GM21367 (cell line): ENCODE results near the gene PRKN.
"Not testable (repeated sequence)": the region's sequence is repeated elsewhere in the genome, so short reads cannot be mapped to it uniquely, and the experiment has no call there.

Experiments used
- ATAC-seq: cut with Tn5 transposase; IDR thresholded peaks from one replicate; pipeline ENCODE4 v1.9.1; 2021; ENCODE audit not compliant: unreplicated experiment

Gene PRKN

DNA sequence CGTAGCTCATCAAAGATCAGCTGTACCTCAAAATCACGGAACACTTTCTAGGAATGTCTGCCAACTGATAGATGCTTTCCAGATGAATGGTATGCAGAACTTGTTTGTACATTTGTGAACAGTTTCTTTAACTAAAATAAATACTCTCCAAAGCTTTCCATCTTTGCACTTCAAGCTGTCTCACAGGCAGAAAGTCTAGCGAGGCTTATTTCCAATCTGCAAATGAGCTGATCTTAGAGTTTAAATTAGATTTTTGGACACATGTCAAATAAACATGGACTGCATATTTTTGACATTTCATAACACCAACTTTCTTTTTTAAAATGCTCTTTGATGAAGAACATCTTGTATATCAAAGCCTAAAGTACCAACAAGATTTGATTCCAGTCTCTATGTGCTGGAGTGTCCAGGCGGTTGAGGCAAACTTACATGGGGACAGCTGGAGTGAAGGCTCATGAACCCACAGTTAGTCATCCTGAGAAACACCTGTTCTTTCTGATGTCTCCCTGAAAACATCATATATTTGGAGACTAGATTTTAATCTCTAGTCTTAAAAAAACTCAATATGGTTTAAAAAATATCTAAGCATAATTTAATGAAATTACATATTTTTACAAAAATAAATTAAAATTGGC, 1185.1 kb downstream of the PRKN start:
- ATAC-seq = no peak

DNA sequence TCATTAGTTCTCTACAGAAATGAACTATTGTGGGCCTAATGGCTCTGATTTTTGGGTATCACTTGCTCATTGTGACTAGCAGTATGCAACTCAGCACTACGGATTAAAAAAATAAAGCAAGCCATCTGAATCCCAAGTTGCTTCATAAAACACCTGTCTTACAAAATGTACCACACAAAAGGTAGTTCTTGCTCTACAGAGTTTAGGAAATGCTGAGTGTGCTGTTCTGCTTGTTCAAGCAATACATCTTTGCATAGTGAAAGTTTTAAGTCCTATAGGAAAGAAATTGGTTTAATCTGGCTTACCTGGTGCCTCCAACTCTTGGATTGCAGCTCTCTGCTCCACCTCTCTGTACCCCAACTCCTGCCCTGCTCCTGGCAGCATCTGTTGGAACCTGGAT, 1187.0 kb downstream of the PRKN start:
- no peak for ATAC-seq

DNA sequence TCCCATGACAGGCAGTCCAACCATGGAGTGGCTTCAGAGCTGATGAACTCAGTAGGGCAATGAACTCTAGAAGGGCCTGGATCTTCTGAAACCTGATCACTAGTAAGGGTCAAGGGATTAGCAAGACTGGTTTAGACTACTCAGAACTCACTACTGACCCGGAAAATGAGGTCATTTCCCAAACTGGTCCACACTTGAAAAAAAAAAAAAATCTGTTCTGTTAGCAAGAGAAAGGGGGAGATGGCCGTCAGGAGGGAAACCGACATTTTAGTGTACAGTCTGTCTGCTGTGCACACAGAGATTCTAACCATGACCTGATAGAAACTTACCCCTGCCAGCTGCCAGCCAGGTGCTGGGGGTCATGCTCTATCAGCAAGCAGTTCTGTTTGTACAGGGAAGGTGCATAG, 1191.3 kb downstream of the PRKN start:
- ATAC-seq = no peak

DNA sequence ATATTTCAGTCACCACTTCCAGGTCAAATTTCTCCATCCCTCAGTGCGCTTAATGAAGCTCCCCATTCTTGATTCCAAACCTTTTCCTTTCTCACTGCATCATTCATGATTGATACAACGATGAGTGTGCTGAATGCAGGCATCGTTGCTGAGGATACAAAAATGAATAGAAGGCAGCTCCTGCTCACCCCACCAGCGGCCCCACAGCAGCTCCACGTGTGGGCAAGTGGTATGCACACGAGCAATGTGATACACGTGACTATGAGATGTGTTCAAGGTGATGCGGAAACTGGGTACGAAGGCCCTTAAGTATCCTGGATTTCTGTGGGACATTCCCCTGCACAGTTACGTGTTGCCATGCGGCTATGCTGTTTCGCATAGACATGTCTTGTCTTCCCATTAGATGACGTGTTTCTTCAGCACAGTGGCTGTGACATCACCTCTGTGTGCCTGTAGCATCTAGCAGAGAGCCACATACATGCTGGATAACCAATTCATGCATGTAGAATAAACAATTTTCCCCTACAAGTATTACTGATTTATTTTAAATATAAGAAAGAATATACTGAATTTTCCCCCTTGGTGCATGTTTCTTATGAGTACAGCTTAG, 1193.2 kb downstream of the PRKN start:
- ATAC-seq = no peak

DNA sequence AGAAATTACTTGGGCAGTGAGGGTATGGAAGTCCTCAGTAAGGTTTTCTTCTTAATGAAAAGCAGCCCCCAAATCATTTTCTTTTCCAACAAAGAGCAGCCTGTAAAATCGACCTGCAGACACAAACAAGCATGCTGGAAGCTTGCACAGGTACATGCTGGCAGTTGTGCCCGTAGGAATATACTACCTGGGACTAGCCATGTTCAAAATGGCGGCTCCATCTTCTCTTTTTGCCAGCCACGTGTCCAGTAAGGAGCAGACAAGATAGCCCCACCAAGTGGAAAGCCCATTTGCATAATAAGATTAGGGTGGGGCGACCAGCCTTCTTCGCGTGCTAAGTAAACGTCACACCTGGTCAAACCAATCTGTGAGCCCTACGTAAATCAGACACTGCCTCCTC, 1194.3 kb downstream of the PRKN start:
- ATAC-seq = no peak

DNA sequence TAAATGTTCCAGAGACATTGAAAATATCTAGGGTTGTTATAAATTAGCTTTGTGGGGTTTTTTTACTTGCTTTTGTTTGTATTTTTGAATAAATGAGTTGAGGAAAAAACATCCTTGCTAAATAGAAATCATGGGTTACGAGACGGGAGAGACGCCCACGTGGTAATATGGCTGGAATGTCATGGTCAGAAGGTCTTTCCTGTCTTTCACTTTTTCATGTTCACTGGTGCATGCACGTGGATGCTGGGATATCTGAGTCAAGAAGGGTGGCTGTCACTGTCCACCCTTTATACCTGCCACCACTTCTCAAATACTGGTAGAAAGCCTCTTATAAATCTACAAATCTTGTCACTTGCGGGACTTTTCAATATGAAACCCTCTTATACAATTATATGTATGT, 1195.0 kb downstream of the PRKN start:
- ATAC-seq = no peak

DNA sequence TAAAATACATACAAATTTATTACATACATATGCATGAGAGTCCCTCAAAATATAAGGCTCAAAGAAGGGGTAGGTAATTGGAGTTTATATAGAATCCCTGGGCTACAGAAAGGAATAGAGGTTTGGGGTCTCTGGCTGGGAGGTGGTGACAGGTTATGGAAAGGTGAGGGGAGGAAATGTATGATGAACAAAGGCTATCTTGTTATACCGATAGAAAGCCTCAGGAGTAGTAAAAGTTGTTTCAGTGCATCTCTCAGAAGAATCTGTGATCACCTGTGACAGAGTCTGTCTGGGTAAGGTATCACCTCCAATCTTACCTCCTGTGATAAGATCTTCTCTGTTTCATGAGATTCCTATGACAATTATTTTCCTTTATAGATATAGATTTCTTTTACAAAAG, 1200.8 kb downstream of the PRKN start:
- no peak for ATAC-seq

DNA sequence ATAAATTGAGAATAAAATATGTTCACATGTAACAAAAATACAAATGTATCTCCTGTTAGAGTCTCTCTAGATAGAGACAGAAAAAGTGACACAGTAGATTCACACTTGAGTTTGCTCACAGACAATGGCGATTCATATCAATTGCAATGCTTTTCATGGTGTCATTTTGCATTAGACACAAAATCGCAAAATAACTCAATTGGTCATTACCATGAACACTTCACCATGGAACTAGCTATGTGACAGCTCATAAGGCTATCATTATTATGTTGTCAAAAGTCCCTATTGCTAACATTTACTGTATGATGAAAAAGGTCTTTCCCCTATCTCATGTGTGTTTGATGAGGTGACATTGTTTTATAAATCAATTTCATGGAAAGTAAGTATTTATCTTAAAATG, 1204.2 kb downstream of the PRKN start:
- no peak for ATAC-seq

DNA sequence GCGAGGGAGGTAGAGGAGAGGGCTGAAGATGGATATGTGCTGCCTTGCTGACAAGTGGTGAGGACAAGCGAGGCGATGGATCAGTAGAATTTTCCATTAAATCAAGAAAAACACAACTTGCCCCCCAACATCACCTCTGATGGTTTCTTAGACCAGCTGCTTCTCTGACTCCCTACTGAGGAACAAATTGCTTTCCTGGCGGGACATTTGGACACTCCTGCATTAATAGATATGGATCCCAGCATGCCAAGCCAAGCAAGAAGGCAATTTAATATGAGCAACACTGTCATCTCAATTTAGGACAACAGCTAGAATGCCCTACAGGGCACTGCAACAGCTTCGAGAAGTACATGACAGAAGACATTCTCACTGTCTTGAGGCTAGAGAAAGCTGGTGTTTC, 1205.3 kb downstream of the PRKN start:
- no peak for ATAC-seq

DNA sequence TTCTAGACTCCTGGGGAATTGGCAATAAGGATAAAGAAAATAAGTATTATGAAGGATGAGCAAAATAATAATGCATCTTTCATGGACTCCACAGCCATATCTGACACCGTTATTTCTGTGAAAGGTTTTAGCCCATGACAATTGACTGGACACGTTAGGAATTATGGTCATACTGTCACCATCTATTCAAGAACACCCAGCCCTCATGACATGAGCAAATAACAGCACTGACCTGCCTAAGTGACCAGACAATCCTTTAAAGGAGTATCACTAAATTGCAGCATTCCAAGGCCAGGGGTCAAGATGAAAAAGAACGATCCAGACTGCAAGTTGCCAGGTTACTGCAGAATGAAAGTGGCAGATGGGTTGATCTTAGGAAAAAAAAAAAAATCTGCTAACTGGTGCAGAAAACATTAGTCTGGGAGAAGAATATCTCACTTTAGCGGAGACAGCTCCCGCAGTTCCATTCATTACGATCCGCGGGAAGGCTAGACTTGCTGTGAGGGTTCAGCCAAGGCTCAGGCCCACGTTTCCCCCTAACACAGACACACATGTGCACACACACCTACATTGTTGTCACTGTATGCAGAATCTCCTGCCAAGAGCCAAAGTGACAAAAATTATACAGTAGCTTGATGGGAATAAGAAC, 1216.0 kb downstream of the PRKN start:
- ATAC-seq = no peak

DNA sequence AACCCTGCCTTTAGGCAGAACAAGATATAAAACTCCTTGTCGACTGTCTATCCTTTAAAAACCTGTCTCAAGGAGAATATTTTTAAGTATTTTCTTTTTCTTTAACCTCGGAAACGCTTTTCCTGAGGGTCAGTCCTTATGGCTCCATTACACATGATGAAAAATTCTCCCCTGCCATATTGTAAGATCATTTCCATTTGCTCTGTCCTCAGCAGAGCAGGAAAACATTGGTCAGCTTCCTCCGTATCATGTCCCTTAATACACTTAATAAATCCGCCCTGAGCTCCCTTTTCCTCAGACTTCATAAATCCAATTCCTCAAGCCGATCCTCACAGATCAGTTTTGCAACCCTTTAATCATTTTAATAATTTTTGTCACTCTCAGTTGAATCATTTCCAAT, 1219.2 kb downstream of the PRKN start:
- ATAC-seq = no peak

DNA sequence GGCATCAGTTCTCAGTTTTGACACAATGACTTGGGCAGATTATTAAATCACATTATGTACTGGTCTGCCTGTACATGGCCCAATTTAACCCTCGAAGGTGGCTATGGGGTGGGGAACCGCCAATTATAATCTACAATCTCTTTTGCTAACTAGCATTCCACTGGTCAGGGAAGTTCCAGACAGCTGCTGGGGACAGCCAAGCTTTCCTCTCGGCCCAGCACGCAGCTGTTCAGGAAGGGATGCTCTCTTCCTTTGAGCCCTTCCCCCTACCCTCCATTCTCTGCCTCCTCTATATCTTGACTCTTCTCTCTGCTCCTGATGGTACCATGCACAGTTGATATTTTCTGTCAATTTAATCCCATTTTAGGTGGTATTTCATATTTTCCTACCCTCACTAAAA, 1220.2 kb downstream of the PRKN start:
- no peak for ATAC-seq

DNA sequence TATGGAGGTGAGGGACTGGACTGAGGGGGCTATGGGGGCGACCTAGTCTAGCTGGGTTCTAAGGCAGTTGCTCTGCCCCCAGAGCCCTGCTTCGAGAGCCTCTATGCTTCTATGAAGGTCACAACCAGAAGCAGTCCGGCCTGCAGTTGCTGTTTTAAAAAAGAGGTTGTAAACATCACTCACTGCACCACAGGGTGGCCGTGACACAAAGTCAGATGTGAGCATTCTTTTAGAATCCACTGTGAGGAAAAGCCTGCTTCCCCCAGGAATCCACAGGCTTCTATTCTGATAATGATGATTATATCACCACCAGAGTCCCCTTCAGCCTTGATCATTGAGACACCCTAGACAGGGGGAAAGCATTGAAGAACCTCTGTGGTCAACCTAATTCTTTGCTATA, 1224.0 kb downstream of the PRKN start:
- no peak for ATAC-seq

DNA sequence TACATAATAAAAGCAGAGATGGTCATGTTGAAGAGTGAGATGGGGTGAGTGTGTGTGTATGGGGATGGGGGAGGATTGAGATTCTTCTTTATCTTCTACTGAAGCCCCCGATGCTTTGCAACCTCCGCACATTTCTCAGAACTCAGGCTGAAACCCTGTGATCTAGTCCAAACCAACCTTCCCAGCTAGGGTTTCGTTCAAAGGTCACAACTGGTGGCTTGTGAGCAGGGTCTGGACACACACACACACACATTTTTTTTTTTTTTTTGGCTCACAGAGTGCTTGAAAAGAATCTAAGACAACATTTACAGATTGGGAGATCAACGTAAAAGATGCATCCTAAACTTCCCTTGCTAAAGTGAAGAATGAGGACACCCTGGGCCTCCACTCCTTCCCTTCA, 1228.7 kb downstream of the PRKN start:
- no peak for ATAC-seq

DNA sequence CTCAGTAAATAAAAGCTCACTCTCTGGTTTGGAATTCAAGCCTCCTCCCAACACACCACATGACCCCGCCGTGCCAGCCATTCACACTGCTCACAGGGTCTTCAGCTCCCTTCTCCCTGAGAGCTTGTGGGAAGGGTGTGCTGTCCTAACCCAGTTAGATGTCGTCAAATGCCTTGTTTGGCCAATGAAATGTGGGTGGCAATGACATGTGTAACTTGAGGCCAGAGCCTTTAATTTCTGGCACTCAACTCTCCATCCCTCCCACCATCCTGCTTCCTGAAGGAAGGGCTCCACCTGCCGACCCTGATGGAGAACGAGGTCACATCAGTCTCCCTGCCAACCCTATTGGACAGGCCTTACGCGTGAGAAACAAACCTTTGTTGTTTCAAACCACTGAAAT, 1229.2 kb downstream of the PRKN start:
- ATAC-seq = no peak

DNA sequence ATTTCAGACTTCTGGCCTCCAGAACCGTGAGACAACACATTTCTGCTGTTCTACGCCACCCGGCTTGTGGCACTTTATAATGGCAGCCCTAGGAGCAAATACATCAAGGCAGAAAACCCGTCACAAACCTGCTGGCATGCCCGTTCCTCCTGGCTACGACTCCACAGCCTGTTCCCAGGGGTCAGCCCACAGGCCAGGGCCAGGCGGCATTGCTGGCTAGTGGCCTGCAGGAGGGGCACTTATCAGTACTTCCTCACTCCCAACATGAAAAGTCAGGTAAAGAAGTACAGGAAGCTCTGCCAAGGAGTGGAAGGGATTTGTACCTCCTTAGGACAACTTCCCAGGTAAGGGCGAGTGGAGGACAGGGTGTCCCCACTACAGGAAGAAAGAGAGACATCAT, 1230.6 kb downstream of the PRKN start:
- no peak for ATAC-seq

DNA sequence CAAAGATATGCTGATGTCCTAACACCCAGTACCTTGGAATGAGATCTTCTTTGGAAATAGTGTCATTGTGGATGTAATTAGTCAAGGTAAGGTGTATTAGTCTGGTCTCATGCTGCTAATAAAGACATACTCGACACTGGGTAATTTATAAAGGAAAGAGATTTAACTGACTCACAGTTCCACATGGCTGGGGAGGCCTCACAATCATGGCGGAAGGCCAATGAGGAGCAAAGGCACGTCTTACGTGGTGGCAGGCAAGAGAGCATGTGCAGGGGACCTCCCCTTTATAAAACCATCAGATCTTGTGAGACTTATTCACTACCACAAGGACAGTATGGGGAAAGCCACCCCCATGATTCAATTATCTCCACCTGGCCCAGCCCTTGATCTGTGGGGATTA, 1231.3 kb downstream of the PRKN start:
- ATAC-seq = not testable (repeated sequence)

DNA sequence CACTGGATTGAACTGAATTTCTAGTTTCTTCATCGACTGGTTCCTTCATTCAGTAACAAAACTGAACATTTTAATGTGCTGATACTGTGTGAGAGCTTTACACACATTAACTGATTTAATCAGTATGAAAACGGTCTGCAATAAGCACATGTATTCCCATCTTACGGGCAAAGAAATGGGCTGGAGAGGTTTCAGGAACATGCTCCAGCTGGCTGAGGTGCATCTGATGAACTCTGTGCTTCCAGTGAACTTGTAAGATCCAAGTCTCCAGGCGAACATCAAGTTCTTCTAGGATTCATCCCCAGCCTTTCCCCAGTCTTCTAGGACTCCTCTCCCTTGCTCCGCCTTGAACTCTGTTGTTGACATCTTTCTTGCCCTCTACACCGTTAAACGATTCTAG, 1233.0 kb downstream of the PRKN start:
- ATAC-seq = no peak

DNA sequence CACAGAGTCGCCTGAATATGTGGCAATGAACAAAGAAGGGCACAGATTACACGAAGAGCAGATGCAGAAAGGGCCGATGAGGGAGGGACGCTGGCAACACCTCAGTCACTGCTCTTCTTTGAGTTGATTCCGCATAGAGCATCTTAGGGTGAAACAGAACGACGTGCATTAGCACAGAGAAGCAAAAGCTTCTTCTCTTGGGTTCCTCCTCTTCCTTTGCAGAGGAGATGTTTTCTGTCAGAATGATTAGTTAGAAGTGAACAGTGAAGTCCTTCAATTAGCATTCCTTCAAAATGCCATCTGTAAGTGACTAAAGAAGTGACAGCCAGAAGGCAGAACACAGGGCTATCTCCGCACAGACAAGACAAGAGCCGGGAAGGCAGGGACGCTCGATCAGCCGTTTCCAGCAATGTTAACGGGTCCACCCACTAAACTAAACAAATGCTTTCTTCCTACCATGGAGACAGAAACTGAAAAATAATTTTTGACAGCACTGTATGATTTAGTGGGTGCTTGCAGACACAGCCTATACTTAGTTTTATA, 1233.9 kb downstream of the PRKN start:
- ATAC-seq = no peak

DNA sequence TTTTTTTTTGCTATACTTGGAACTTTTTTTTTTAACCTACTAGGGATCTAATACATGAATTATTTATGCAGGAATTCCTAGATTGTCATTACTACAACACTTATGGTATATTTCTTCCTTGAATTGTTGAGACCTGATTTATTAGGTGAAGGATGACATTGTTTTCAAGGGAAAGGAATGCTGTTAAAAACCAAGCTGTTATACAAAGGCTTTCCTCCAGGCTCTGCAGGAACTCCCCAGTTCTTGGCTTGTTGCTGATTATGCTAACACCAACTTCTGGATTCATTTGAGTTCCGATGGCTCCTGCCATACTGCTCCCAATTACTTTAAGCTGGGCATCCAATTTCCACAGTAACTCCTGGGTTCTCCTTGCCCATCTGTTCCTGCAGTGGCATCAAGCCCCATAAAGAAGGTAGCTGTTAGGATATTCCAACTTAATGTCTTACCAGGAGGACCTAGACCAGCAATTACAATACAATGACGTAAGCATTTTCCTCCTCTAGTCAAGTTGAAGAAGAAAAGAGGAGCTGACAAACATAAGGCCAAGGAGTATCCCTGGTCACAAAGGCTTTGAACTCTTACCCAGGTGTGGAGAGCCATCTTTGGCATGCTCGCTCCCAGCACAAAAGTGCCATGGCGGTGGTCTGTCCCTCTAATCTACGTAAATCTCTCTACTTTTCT, 1237.8 kb downstream of the PRKN start:
- no peak for ATAC-seq

DNA sequence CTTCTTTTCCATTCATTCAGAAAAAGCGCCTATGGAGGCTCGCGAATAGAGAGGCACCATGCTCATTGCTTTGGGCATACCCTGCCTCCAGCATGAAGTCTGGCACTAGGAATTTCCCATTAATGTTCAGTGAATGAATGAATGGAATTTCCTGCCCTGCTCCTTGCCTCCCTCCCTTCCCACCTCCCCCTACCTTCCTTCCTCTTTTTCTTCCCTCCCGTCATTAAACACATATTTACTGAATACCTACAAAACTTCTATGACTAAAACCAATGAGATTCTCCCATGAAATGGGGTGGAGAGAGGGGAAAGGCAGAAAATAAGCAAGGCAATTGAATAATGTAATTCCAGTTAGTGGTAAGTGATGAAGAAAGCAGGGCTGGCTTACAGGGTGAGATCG, 1239.9 kb downstream of the PRKN start:
- no peak for ATAC-seq

DNA sequence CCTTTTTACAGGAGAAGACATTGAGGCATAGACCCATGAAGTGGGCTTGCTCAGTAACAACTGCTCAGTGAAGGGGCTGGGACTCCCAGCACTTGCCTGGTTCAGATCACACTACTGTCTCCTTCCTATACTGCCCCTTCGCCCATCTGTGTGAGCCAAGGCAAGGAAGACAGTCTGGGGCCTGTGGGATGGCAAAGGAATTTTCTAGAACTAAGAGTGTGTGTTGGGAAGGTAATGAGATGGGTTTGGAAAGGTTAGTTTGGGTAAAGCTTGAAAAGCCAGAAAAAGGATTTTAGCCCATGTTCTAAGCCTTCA, 1240.4 kb downstream of the PRKN start:
- no peak for ATAC-seq
